ENCODE data around the gene TEX264.

Gene TEX264

GRCh38 chr3:51706788-51707731 is 36.0 kb downstream of the TEX264 start, which contains the start of gene GRM2:
Gene GRM2 (plus strand): TSS chr3:51707068. CDS start chr3:51708984, 1,916 bp downstream.
- no peak within 1 kb of the TSS for H3K4me3 ChIP-seq (replicated peaks; ENCODE audit: low read depth, low read length)
- no peaks in the 10 kb centered on the region for H3K27me3 ChIP-seq (replicated peaks; ENCODE audit: control insufficient read depth, insufficient read depth, low read length)
- TF ChIP-seq CTCF (IDR thresholded peaks at IDR 0.05; ENCODE audit: insufficient read depth, low read length, poor library complexity, severe bottlenecking): no peak
- DNase-seq (ENCODE audit: extremely low read depth, insufficient read length): no peak
- H3K36me3 ChIP-seq (ENCODE audit: control insufficient read depth, insufficient read depth, low read length): peaks cover 12% of the 10 kb centered on the region

GRCh38 chr3:51708216-51708845 is 37.3 kb downstream of the TEX264 start:
- no peak for TF ChIP-seq CTCF (IDR thresholded peaks at IDR 0.05; ENCODE audit: insufficient read depth, low read length, poor library complexity, severe bottlenecking)
- Histone ChIP-seq H3K36me3 (ENCODE audit: control insufficient read depth, insufficient read depth, low read length) (peaks cover 8% of the 10 kb centered on the region; the same call in 1 of the 2 replicates), H3K4me3 (replicated peaks; ENCODE audit: low read depth, low read length) (no peak overlapping the region), H3K27me3 (replicated peaks; ENCODE audit: control insufficient read depth, insufficient read depth, low read length) (no peaks in the 10 kb centered on the region)
- DNase-seq (ENCODE audit: extremely low read depth, insufficient read length): no peak

GRCh38 chr3:51709004-51709420 is 38.0 kb downstream of the TEX264 start:
- H3K36me3 ChIP-seq (ENCODE audit: control insufficient read depth, insufficient read depth, low read length): peaks cover 3% of the 10 kb centered on the region; the same call in 1 of the 2 replicates
- DNase-seq (ENCODE audit: extremely low read depth, insufficient read length): no peak
- no peaks in the 10 kb centered on the region for H3K27me3 ChIP-seq (replicated peaks; ENCODE audit: control insufficient read depth, insufficient read depth, low read length)
- H3K4me3 ChIP-seq (replicated peaks; ENCODE audit: low read depth, low read length): no peak overlapping the region
- TF ChIP-seq CTCF (IDR thresholded peaks at IDR 0.05; ENCODE audit: insufficient read depth, low read length, poor library complexity, severe bottlenecking): no peak

- H3K4me3 ChIP-seq (replicated peaks; ENCODE audit: low read depth, low read length): no peak overlapping the region
- DNase-seq (ENCODE audit: extremely low read depth, insufficient read length): no peak
- TF ChIP-seq CTCF (IDR thresholded peaks at IDR 0.05; ENCODE audit: insufficient read depth, low read length, poor library complexity, severe bottlenecking): no peak
Observed at GRCh38 chr3:51709675-51710074, 38.6 kb downstream of the TEX264 start.

GRCh38 chr3:51710631-51711351 is 39.7 kb downstream of the TEX264 start:
- TF ChIP-seq CTCF (IDR thresholded peaks at IDR 0.05; ENCODE audit: insufficient read depth, low read length, poor library complexity, severe bottlenecking): peak; percentile 37
- no peak for DNase-seq (ENCODE audit: extremely low read depth, insufficient read length)
- no peak overlapping the region for H3K4me3 ChIP-seq (replicated peaks; ENCODE audit: low read depth, low read length)
- no peaks in the 10 kb centered on the region for H3K27me3 ChIP-seq (replicated peaks; ENCODE audit: control insufficient read depth, insufficient read depth, low read length)
- peaks cover 3% of the 10 kb centered on the region; the same call in 1 of the 2 replicates for H3K36me3 ChIP-seq (ENCODE audit: control insufficient read depth, insufficient read depth, low read length)

More at GRCh38 chr3:51709675-51710074, 38.6 kb downstream of the TEX264 start:
- H3K27me3 ChIP-seq (replicated peaks; ENCODE audit: control insufficient read depth, insufficient read depth, low read length): no peaks in the 10 kb centered on the region
- peaks cover 3% of the 10 kb centered on the region; the same call in 1 of the 2 replicates for H3K36me3 ChIP-seq (ENCODE audit: control insufficient read depth, insufficient read depth, low read length)

Measured in GM06990 (cell line).